ENCODE results near the gene NUP107.

The NUP107 gene

DNA sequence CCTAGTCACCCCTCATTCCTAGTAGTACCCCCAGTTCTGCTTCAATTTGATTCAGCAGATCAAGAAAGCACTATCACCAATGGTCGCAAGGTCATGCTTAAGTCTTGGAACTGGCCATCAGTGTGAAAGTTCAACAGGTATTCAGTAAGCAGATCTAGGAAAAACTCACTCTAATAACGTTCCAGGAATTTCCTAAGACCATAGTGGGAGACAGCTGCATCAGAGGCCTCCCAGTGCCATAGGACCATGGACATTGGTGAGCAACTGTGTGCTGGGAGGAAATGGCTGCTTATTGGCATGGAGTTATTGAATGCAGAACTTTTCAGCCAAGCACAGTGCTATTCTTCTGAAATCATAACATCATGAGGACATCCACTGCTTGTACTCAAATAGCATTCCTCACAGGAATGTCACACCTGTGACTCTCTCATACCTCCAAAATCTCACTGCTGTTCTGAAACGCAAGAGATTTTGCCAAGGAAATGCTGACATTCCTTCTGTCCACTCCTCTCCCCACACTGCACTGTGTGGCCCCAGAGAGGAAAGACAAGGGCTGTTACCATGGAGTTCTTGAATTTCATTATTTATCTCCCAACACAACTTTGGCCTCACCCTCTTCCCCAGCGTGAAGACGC, 90.3 kb downstream of the NUP107 start:
- DNase-seq: no peak

DNA sequence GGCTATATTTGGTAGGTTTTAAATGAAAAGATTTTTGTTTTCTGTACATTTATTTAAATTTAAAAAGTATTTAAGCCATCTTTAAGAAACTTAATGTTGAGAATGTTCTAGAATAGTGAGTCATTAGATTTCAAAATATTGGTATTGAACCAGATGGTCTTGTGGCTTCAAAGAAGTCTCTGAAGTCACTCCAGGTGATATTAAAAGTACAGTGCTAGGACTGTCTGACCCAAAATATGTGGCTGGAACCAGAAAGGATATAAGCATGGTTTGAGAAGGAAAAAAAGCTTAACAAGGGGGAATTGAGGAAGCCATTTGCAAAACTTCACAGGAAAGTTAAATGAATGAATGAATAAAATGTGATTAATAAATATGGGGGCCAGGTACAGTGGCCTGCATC, 92.5 kb downstream of the NUP107 start:
- no peak for DNase-seq

- DNase-seq: no peak
Measured at GRCh38 chr12:68780731-68781130, 94.0 kb downstream of the NUP107 start.

DNA sequence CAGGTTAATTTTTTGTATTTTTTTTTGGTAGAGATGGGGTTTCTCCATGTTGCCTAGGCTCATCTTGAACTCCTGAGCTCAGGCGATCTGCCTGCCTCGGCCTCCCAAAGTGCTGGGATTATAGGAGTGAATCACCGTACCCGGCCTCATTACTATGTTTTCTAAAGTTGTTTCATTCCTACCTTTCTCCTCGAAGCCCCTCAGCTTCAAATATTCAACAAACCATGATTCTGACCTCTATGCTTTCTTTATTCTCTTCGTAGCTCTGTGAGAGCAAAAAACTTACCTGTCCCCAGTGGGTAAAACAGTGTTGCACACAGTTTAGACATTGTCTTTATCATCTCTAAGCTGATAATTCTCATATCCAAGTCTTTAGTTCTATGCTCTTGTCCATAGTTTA, 95.0 kb downstream of the NUP107 start:
- no peak for DNase-seq

GRCh38 chr12:68784015-68784414, 97.2 kb downstream of the NUP107 start:
- no peak for DNase-seq

DNA sequence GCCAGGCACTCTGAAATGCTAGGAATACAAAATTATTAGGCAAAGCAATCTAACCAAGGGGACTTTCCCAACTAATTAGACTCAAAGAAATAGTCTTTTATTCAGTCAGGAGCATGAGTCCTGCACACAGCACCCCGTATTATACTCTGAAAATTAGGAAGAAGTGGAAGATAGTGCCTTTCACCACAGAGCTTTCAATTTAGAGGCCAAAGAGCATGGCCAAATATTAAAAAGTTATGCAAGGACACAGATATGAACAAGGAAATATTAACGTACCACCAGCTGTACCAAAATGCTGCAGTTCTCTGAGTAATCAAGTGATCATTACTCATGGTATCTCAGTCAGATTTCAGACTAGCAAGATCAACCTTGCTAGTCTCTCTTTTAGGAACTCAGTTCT, 98.6 kb downstream of the NUP107 start:
- no peak for DNase-seq

DNA sequence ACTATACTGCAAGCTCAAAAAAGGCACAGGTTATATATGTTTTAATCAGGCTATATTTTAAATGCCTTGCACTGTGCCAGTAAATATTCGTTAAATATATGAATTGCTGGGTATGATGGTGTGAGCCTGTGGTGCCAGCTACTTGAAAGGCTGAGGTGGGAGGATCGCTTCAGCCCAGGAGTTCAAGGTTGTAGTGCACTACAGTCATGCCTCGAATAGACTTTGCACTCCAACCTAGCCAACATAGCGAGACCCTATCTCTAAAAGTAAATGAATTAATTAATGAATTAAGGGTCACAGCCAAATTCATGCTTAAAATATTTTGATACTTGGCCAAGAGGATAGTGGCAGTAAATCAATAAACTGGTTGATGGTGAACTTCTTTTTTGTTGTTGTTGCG, 99.0 kb downstream of the NUP107 start:
- DNase-seq: no peak

DNA sequence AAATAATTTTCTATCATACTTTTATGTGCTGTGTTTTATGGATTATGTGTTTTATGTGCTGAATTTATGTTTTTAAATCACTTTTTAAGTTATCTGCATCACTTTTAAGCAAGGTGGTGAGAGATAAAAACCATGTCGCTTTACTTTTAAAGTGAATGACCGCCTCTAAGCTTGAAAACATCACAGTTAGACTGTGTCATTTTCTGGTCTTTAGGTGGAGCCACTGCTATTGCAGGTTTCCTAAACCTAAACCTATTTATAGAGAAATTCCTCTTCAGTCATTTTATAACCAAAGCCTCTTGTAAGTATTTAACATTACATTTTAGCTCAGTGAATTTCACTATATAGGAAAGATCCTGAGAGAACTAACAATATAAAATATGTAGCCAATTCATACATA, 100.2 kb downstream of the NUP107 start:
- no peak for DNase-seq

GRCh38 chr12:68788554-68789143, 101.9 kb downstream of the NUP107 start:
- DNase-seq: no peak

DNA sequence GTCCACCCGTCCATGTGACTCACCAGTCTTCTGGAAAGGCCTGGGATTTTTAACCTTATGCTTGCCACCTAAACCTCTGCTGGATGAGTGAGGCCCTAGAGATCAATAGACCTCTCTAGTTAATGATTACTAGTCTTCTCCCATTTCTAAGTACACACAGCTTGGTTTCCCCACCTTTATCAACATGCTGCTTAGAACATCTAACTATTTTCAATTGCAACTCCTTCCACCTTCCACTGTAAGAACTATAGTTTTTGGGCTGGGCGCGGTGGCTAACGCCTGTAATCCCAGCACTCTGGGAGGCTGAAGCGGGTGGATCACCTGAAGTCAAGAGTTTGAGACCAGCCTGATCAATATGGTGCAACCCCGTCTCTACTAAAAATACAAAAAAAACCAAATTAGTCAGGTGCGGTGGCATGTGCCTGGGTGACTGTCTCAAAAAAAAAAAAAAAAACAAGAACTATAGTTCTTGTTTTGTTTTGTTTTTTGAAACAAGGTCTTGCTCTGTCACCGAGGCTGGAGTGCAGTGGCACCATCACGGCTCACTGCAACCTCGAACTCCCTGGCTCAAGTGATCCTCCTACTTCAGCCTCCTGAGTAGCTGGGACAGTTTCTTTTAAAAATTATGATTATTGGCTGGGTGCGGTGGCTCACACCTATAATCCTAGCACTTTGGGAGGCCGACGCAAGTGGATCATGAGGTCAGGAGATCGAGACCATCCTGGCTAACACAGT, 102.5 kb downstream of the NUP107 start:
- no peak for DNase-seq

DNA sequence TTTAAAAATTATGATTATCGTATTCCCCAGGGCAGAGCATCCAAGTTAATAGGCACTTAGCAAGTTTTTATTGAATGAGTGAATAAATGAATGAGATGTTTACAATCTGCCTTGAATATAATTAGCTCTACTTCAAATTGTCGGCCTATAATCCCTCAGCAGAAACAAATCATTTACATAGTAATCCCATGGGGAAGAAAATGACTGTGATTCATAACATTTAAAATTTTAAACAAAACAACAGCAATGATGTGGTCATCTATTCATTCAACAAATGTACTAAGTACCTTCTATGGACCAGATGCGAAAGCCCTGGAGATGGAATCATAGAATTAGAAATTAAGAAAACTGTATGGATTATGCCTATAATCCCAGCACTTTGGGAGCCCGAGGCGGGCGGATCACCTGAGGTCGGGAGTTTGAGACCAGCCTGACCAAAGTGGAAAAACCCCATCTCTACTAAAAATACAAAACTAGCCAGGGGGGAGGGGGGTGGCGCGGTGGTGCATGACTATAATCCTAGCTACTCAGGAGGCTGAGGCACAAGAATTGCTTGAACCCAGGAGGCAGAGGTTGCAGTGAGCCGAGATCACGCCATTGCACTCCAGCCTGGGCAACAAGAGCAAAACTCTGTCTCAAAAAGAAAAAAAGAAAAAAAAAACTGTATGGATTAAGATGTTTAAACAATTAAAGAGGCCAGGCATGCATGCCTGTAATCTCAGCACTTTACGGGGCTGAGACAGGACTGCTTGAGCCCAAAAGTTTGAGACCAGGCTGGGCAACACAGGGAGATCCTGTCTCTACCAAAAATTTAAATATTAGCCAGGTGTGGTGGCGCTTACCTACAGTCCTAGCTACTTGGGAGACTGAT, 103.5 kb downstream of the NUP107 start:
- DNase-seq: no peak

GRCh38 chr12:68790952-68791234, 104.1 kb downstream of the NUP107 start:
- DNase-seq: no peak

GRCh38 chr12:68791897-68792481, 105.2 kb downstream of the NUP107 start:
- DNase-seq: no peak

GRCh38 chr12:68792952-68793351, 106.2 kb downstream of the NUP107 start:
- peak; percentile 10 for DNase-seq

DNA sequence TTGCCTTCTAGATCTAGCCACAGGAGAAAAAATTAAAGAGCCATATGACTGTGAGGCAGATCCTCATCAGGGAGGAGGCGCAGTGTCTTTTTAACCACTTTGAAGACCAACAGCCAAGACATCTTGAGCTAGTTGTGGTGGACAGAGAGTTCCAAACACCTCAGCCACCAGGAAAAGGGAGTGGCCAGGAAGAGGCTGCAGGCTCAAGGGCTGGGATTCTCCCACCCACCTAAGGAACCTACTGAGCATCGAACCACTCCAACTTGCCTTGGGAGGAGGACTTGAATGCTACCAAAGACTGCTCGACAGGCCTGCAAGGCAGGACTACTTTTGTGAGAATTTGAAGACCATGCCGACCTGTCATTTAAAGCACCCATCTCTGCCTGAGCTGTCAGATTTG, 106.7 kb downstream of the NUP107 start:
- DNase-seq: no peak

DNA sequence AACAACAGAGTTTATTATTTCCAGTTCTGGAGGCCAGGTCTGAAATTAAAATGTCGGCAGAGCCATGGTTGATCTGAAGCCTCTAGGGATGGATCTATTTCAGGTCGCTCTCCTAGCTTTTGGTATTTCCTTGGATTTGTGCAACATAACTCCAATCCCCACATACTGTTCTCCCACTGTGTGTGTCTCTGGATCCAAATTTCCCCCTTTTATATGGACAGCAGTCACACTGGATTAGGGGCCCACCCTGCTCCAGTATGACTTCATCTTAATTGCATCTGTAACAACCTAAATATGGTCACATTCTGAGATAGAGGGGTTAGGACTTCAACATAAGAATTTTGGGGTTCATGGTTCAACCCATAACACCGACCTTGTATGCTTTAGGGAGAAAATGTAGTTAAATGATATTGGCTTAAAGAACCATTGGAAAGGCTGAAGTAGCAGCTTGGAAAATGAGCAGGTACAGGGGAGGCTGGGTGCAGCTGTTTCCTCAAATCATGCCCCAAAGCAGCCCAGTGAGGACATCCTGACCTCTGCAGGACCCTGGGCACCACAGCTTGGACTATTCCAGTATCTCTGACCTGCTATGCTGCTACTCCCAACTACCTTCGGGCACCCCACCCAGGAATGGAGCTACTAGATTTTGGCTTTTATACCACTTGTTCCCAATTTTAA, 107.3 kb downstream of the NUP107 start:
- no peak for DNase-seq

- DNase-seq: no peak
Measured at GRCh38 chr12:68794653-68795251, 108.0 kb downstream of the NUP107 start.

Measured in NCI-H2171 treated with DMSO at 0.1 percent for 48 hours (cell line).